ENCODE results near the gene SND1.

SND1 gene

DNA sequence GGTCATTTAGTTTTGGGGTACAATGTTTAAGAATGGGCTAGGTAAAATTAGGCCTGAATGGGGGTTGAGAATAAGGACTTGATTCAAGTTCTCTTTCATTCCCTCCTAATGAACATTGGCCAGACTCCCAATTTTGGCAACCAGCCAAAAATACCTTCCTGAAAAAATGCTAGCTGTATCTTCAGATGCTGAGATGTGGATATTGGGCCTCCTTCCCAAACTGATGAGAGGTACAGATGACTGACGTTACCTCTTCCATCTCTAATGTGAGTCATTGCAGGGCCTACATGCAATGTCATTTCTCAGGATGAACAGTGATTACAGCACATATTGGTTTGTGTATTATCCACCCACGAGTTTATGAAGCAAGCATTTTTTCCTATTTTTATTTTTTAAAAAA, 151.6 kb downstream of the SND1 start:
- H3K9me3 ChIP-seq (ENCODE audit: control insufficient read depth, insufficient read depth, low read length), result no peaks in the 10 kb centered on the region
- H3K4me1 ChIP-seq (ENCODE audit: control insufficient read depth, insufficient read depth, low read length), result peaks cover 29% of the 10 kb centered on the region
- H3K27me3 ChIP-seq (ENCODE audit: control insufficient read depth, insufficient read depth, low read length), result no peaks in the 10 kb centered on the region
- no peak overlapping the region for H3K9ac ChIP-seq (ENCODE audit: low read depth, low read length)
- peaks cover 8% of the 10 kb centered on the region for H3K36me3 ChIP-seq (ENCODE audit: control insufficient read depth, insufficient read depth, low read length)
- H3K27ac ChIP-seq (ENCODE audit: low read depth, low read length), result no peak overlapping the region
- no peak overlapping the region for H3K4me3 ChIP-seq (ENCODE audit: low read depth, low read length)

DNA sequence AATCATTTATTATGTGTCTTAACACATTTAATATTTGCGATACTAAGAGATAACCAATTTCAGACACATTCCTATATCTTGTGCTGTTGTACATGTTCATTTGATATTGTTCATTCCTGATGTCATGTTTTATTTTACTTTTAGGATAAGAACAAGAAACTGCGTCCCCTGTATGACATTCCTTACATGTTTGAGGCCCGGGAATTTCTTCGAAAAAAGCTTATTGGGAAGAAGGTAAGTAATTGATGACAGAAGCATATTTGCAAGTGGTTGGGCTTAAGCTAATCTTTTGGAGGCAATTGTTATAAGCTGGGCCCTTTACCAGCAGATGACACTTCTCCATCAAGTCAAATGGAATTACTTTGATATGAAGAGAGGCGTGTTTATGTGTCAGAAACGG, 155.3 kb downstream of the SND1 start:
- Histone ChIP-seq H3K4me1 (ENCODE audit: control insufficient read depth, insufficient read depth, low read length) (peaks cover 41% of the 10 kb centered on the region), H3K9me3 (ENCODE audit: control insufficient read depth, insufficient read depth, low read length) (no peaks in the 10 kb centered on the region), H3K9ac (ENCODE audit: low read depth, low read length) (no peak overlapping the region), H3K27me3 (ENCODE audit: control insufficient read depth, insufficient read depth, low read length) (no peaks in the 10 kb centered on the region), H3K27ac (ENCODE audit: low read depth, low read length) (peak overlapping the region; percentile 38), H3K36me3 (ENCODE audit: control insufficient read depth, insufficient read depth, low read length) (peaks cover 11% of the 10 kb centered on the region), H3K4me3 (ENCODE audit: low read depth, low read length) (no peak overlapping the region)

DNA sequence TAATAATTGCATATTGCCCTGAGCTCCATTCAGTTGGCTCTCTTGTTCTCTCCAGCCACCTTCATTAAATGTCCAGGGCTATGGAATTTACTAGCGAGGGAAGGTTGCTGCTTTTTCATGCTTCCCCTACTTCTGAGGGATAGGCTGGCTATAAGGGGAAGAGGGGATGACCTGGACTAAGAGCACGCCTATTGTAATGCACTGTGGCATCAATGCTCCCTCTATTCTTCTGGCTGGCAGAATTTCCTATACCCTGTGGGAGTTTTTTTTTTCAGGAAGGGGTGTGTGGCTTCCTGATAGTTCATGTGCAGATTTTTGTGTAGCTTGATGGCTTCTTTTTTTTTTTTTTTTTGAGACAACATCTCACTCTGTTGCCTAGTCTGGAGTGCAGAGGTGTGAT, 155.8 kb downstream of the SND1 start:
- H3K4me1 ChIP-seq (ENCODE audit: control insufficient read depth, insufficient read depth, low read length), result peaks cover 46% of the 10 kb centered on the region
- H3K4me3 ChIP-seq (ENCODE audit: low read depth, low read length), result no peak overlapping the region
- H3K9ac ChIP-seq (ENCODE audit: low read depth, low read length), result no peak overlapping the region
- H3K27ac ChIP-seq (ENCODE audit: low read depth, low read length), result peak overlapping the region; percentile 38
- H3K36me3 ChIP-seq (ENCODE audit: control insufficient read depth, insufficient read depth, low read length), result peaks cover 11% of the 10 kb centered on the region
- no peaks in the 10 kb centered on the region for H3K27me3 ChIP-seq (ENCODE audit: control insufficient read depth, insufficient read depth, low read length)
- H3K9me3 ChIP-seq (ENCODE audit: control insufficient read depth, insufficient read depth, low read length), result no peaks in the 10 kb centered on the region

DNA sequence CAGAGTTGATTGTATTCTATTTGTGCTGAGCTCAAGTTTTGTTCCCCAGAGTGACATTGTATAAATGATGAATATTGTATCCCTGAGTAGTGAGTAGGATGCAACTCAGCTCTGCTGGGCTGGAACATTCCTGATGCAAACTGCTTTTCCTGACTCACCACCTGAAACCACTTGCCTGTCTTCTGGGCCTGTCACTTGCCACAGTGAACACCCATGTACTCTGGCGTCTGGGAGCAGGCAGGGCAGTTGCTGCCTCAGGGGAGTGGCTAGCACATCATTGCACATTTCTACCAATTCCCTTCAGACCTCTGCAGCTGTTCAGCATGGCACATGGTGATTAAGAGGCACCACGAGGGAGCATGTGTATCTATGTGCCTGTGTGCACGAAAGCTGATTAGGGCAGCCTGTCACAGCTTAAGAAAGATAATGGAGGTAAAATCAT, 157.3 kb downstream of the SND1 start:
- Histone ChIP-seq H3K27ac (ENCODE audit: low read depth, low read length) (no peak overlapping the region), H3K9me3 (ENCODE audit: control insufficient read depth, insufficient read depth, low read length) (no peaks in the 10 kb centered on the region), H3K27me3 (ENCODE audit: control insufficient read depth, insufficient read depth, low read length) (no peaks in the 10 kb centered on the region), H3K36me3 (ENCODE audit: control insufficient read depth, insufficient read depth, low read length) (peaks cover 11% of the 10 kb centered on the region), H3K4me1 (ENCODE audit: control insufficient read depth, insufficient read depth, low read length) (peaks cover 56% of the 10 kb centered on the region), H3K4me3 (ENCODE audit: low read depth, low read length) (no peak overlapping the region), H3K9ac (ENCODE audit: low read depth, low read length) (no peak overlapping the region)

GRCh38 chr7:127810113-127810512, 158.1 kb downstream of the SND1 start:
- Histone ChIP-seq H3K27ac (ENCODE audit: low read depth, low read length) (no peak overlapping the region), H3K4me3 (ENCODE audit: low read depth, low read length) (no peak overlapping the region)

GRCh38 chr7:127810696-127811660, 159.0 kb downstream of the SND1 start:
- no peak overlapping the region for H3K4me3 ChIP-seq (ENCODE audit: low read depth, low read length)
- H3K9me3 ChIP-seq (ENCODE audit: control insufficient read depth, insufficient read depth, low read length), result no peaks in the 10 kb centered on the region
- no peak overlapping the region for H3K27ac ChIP-seq (ENCODE audit: low read depth, low read length)
- no peak overlapping the region for H3K9ac ChIP-seq (ENCODE audit: low read depth, low read length)
- H3K27me3 ChIP-seq (ENCODE audit: control insufficient read depth, insufficient read depth, low read length), result no peaks in the 10 kb centered on the region
- peaks cover 73% of the 10 kb centered on the region for H3K4me1 ChIP-seq (ENCODE audit: control insufficient read depth, insufficient read depth, low read length)
- H3K36me3 ChIP-seq (ENCODE audit: control insufficient read depth, insufficient read depth, low read length), result peaks cover 11% of the 10 kb centered on the region

More at GRCh38 chr7:127810113-127810512, 158.1 kb downstream of the SND1 start:
- H3K4me1 ChIP-seq (ENCODE audit: control insufficient read depth, insufficient read depth, low read length), result peaks cover 64% of the 10 kb centered on the region
- no peak overlapping the region for H3K9ac ChIP-seq (ENCODE audit: low read depth, low read length)
- no peaks in the 10 kb centered on the region for H3K27me3 ChIP-seq (ENCODE audit: control insufficient read depth, insufficient read depth, low read length)
- H3K9me3 ChIP-seq (ENCODE audit: control insufficient read depth, insufficient read depth, low read length), result no peaks in the 10 kb centered on the region
- peaks cover 11% of the 10 kb centered on the region for H3K36me3 ChIP-seq (ENCODE audit: control insufficient read depth, insufficient read depth, low read length)

DNA sequence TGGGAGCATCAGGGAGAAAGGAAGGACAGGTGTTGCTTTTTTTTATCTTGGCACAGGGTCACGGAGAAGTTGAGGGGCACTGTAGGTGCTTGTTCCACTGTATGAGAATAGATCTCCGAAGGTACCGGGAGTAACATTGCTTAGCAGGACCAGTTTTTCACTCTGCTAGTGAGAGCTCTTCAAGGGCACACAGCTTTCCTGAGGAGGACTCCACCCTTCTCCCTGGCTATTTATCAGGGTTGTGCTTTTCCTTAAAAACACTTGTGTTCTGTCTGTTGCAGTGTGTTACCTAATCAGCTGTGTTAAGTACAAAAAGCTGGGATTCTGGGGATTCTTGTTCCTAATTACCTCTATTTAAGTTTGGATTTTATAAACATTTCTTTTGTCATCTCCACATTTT, 160.5 kb downstream of the SND1 start:
- Histone ChIP-seq H3K27me3 (ENCODE audit: control insufficient read depth, insufficient read depth, low read length) (no peaks in the 10 kb centered on the region), H3K27ac (ENCODE audit: low read depth, low read length) (no peak overlapping the region), H3K4me3 (ENCODE audit: low read depth, low read length) (no peak overlapping the region), H3K9ac (ENCODE audit: low read depth, low read length) (no peak overlapping the region), H3K4me1 (ENCODE audit: control insufficient read depth, insufficient read depth, low read length) (peaks cover 68% of the 10 kb centered on the region), H3K9me3 (ENCODE audit: control insufficient read depth, insufficient read depth, low read length) (no peaks in the 10 kb centered on the region), H3K36me3 (ENCODE audit: control insufficient read depth, insufficient read depth, low read length) (peaks cover 8% of the 10 kb centered on the region)

DNA sequence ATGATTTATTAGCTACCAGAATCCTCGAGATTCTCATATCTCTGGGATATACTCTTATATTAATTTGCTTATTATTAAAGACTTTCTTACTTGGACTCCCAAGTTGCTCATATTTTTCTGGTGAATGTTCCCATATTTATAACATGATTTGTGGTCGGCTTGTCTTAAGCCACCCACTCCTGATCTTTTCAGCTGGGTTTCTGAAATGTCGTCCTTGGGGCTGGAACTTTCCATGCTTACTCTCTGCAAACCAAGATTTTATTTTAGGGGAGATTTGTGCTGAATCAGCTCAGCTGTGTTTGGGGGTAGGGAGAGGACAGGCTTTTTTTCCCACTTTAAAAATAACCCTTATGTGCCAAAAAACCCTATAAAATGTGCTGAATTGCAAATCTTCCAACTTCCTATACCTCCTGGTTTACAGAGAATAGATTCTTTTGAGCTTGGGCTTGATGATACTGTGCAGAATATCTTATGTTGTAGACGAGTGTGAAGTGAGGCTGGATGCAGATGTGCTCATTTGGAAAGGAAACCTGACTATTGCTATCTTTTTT, 162.1 kb downstream of the SND1 start:
- Histone ChIP-seq H3K4me1 (ENCODE audit: control insufficient read depth, insufficient read depth, low read length) (peaks cover 63% of the 10 kb centered on the region), H3K9me3 (ENCODE audit: control insufficient read depth, insufficient read depth, low read length) (no peaks in the 10 kb centered on the region), H3K27me3 (ENCODE audit: control insufficient read depth, insufficient read depth, low read length) (no peaks in the 10 kb centered on the region), H3K4me3 (ENCODE audit: low read depth, low read length) (no peak overlapping the region), H3K9ac (ENCODE audit: low read depth, low read length) (no peak overlapping the region), H3K27ac (ENCODE audit: low read depth, low read length) (no peak overlapping the region), H3K36me3 (ENCODE audit: control insufficient read depth, insufficient read depth, low read length) (no peaks in the 10 kb centered on the region)

DNA sequence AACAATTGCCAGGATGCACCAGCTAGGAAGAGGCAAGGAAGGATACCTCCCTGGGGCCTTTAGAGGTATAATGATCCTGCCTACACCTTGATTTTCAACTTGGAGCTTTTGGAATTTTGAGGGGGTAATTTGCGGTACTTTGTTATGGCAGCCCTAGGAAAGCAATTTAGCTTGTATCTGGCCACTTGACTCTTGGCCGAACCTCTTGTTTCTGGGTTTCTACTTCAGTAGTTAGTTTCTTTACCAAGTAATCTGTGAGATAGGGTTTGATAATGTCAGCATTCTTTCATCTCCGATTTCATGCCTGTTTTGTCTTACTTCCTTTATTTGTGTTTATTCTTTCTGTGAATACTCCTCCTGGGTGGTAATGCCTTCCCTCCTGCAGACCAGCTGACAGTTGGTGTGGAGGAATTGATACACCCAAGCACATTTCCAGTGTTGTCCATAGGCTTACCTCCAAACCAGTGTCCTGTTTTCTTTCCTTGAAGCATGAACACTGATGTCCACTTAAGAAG, 163.7 kb downstream of the SND1 start:
- H3K27me3 ChIP-seq (ENCODE audit: control insufficient read depth, insufficient read depth, low read length), result no peaks in the 10 kb centered on the region
- H3K4me1 ChIP-seq (ENCODE audit: control insufficient read depth, insufficient read depth, low read length), result peaks cover 63% of the 10 kb centered on the region
- no peak overlapping the region for H3K4me3 ChIP-seq (ENCODE audit: low read depth, low read length)
- no peaks in the 10 kb centered on the region for H3K36me3 ChIP-seq (ENCODE audit: control insufficient read depth, insufficient read depth, low read length)
- no peak overlapping the region for H3K9ac ChIP-seq (ENCODE audit: low read depth, low read length)
- H3K9me3 ChIP-seq (ENCODE audit: control insufficient read depth, insufficient read depth, low read length), result no peaks in the 10 kb centered on the region
- no peak overlapping the region for H3K27ac ChIP-seq (ENCODE audit: low read depth, low read length)

DNA sequence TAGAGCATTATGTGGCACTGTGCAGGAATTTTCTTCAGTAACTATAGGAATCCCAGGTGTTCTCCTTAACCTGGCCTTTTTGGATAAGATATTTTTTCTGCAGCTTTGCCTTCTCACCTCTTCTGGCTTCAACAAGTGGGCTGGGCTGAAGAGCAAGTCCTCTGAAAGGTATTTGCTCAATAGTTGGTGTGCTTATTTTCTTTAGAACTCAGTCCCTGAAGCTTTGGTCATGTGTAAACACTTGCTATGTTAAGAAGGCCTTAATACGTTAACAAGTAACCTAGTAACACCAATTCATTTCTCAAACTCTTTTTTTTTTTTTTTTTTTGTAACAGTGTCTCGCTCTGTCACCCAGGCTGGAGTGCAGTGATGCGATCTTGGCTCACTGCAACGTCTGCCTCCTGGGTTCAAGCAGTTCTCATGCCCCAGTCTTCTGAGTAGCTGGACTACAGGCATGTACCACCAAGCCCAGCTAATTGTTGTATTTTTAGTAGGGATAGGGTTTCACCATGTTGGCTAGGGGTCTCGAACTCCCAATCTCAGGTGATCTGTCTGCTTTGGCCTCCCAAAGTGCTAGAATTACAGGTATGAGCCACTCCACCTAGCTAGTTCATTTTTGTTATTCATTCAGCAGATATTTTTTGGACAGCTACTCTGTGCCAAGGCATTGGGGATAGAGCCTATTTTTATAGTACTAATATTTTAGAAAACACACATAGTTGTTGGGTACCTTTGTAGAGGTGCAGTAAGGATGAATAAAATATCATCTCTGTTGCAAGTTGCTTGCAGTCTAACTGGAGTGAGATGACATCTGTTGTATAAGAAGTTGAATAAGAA, 164.6 kb downstream of the SND1 start:
- no peak overlapping the region for H3K4me3 ChIP-seq (ENCODE audit: low read depth, low read length)
- H3K4me1 ChIP-seq (ENCODE audit: control insufficient read depth, insufficient read depth, low read length), result peaks cover 66% of the 10 kb centered on the region
- H3K9ac ChIP-seq (ENCODE audit: low read depth, low read length), result no peak overlapping the region
- no peak overlapping the region for H3K27ac ChIP-seq (ENCODE audit: low read depth, low read length)
- H3K36me3 ChIP-seq (ENCODE audit: control insufficient read depth, insufficient read depth, low read length), result no peaks in the 10 kb centered on the region
- no peaks in the 10 kb centered on the region for H3K27me3 ChIP-seq (ENCODE audit: control insufficient read depth, insufficient read depth, low read length)
- H3K9me3 ChIP-seq (ENCODE audit: control insufficient read depth, insufficient read depth, low read length), result no peaks in the 10 kb centered on the region

Data from HUES48 (cell line).